SH-SY5Y (cell line): ENCODE data around the gene C18orf63.

Experiments
- GATA2 ChIP-seq: IDR thresholded peaks from 2 replicates; pipeline ENCODE4 v1.6.1; 2011; ENCODE audit warnings: mild to moderate bottlenecking, low read depth, low read length
- GATA3 ChIP-seq: IDR thresholded peaks from 2 replicates; pipeline ENCODE4 v1.6.1; 2011; ENCODE audit warnings: low read depth, mild to moderate bottlenecking, low read length, moderate library complexity

DNA sequence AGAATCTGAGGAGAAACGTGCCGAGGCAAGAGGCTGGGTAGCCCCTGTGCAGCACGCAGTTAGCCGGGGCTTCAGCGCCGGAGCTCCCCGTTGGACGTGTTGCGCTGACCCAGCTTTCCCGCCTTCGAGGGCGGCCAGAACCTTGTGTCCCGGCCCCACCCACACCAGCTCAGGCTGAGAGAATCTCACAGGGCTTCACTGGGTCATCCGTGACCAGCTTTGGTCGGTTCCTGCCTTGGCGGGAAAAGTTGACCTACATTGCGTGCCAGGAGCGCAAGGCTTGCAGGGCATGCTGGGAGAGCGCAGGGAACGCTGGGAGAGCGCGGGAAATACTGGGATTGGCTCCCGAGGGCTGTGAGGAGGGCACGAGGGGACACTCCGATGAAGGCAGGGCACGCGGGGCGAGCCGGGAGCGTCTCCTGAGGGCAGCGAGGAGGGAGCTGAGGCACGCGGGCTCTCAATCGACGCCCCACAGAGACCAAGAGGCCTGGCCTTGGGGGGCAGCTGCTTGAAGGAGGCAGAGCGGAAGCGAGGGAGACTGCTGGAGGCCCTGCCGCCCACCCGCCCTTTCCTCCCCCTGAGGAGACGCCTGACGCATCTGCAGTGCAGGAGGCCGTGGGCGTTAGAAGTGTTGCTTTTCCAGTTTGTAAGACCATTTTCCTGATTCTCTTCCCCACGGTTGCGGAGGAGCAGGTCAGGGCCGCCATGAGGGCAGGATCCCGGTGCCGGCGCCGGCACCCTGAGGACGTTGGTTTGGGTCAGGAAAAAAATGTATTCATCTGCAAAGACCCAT, at the start of gene C18orf63:
- no peak for TF ChIP-seq GATA3
- no peak for TF ChIP-seq GATA2
